HG03064 (cell line): ENCODE data around the gene DVL1.

Experiments
- ATAC-seq: cut with Tn5 transposase; IDR thresholded peaks from one replicate; pipeline ENCODE4 v1.9.1; 2021; ENCODE audit warnings: low read depth; ENCODE audit not compliant: unreplicated experiment

DVL1 gene

DNA sequence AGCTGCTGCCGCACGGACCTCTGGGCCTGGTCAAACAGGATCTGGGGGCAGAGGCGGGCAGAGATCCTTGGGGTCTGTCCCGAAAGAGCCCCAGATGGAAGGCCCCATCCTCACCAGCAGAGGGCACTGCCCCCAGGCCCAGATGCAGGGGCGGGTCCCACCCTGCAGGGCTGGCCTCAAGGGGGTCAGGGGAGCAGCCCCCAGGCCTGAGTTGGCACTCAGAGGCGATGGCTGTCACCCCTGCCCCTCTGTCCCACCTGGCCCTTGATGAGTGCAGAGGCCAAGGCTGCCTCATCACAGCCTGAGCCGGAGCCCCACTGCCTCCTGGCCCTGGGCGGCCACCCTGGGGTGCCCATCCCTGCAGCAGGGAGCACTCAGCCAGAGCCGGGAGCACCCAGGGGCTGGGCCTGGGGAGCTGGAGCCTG is 47.2 kb downstream of the DVL1 start:
- ATAC-seq: no peak

DNA sequence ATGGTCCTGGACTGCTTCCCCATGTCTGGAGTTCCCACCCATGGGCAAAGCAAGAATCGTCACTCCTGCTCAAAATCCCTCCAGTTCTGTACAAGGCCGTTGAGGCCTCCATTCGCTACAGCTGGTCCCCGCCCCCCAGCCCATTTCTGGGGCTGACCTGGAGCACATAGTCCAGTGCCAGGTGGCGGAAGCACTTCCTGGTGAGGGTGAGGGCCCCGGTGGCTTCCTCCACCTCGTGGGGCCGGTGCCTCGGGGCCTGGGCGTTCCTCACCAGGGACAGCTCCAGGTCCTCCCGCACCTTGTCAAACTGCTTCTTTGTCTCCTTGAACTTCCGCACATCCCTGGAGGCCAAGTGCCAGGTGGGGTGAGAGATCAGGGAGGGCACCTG is 48.9 kb downstream of the DVL1 start:
- ATAC-seq: no peak

DNA sequence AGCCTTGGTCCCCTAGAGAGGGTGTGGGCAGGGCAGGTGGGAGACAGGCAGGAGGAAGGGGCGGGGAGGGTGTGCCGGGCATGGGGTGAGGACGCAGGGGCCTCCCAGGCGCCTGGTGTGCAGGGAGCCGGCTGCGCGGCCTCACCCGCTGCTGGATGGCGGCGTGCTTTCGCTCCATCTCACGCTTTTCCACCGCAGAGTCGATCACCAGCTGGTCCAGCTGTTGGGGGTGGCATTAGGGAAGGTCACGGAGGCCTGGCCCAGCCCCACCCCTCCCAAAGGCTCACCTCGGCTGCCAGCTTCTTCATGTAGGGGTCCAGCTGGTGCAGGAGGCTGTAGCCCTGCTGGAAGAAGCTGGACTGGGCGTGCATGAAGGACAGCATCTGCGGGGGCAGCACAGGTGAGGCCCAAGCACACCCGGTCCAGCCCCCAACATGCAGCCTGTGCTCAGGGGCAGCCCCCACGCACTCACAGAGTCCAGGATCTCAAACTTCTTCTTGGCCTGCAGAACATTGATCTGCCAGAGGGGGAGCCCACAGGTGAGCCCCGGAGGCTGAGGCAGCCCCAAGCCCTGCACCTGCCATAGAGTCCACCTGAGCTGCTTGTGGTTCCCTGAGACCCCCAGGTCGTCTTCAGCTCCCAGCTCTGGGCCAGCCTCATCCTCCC is 49.4 kb downstream of the DVL1 start:
- no peak for ATAC-seq

DNA sequence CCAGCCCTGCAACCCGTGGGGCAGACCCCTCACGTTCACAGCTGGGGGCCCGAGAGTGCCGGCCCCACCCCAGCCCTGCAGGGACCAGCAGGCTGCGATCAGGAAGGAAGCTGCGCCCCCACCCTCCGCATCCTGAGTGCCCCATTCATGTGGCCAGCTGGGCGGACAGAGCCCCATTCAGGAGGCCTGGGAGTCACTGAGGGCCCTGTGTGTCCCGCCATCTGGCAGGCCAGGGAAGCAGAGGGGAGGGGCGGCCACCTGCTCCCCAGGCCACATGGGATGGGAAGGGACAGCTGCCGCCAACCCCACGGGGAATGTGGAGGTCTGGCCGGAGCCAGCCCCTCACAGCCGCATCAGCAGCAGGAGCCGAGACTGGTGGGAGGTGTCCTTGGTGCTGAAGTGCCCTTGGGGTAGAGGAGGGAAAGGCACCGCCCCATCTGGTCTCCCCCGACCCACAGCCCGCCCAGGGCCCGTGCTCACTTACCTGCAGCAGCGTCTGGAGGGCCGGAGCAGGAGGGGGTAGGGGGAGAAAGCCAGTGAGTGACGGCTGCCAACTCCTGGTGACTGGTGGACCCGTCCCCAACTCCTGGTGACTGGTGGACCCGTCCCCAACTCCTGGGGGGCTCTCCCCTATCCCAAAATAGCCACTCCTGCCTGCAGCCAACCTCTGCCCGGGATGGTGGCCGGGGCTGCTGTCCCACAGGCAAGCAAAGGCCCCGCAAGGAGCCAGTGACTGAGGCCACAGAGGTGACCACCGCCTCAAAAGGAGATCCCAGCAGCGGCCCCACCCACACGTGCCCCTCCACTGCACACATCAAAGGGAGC is 50.1 kb downstream of the DVL1 start:
- no peak for ATAC-seq

DNA sequence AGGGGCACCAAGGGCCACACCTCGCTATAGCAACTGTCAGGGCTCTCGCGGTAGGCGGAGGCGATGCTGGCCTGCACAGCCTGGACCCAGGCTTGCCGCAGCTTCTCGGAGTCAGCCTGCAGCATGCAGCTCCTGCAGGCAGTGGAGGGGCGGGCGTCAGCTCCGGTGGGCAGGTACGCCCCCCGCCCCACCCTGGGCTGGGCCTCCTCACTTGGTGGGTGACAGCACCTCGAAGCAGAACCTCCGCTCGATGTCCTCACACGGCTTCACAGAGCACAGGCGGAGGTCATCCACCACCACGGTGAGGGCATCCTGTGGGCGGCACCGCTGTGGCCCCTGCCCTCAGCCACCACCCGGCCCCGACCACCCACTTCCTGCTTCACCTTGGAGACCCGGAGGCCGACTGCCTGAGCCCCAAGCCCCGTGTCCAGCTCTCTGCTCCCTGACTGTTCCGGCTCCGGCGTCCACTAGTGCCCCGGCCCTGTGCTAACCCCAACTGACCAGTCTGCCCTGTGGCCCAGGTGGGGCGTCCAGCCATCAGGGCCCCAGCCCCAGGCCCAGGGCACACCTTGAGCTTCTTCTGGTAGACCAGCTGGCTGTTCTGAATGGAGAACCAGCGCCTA is 51.3 kb downstream of the DVL1 start:
- ATAC-seq: no peak

DNA sequence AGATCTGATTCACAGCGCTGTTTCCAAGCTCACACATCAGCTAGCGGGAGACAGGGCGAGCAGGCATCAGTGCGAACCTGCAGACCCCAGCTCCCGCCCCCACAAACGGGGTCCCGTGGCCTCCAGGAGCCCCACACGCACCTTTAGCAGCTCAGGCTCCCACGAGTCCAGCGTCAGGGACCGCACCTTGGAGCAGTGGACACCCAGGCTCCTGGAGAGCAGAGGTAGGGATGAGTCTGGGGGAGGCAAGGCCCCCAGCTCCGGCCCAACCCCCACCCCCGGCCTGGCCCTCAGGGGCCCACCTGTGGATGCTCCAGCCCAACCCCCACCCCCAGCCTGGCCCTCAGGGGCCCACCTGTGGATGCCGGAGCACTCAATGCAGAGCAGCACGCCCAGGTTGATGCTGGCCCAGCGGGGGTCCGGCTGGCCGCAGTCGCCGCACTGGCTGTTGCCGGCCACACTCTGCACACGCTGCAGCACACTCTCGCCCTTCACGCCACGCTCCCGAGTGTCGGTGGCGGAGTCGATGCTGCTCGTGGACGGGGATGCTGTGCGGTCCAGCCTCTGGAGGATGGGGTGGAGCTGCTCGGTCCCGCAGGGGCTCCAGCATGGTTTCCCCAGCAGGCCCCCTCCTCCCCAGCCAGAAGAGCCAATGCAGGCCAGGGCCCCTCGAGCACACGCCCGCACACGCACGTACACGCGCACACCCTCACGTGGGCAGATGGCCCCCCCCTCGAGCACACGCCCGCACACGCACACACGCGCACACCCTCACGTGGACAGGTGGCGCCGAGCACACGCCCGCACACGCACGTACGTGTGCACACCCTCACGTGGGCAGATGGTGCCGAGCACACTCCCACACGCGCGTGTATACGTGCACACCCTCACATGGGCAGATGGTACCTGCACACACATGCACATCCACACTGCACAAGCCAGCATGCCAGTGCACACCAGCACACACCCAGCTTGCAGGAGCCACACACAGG is 52.9 kb downstream of the DVL1 start:
- no peak for ATAC-seq

DNA sequence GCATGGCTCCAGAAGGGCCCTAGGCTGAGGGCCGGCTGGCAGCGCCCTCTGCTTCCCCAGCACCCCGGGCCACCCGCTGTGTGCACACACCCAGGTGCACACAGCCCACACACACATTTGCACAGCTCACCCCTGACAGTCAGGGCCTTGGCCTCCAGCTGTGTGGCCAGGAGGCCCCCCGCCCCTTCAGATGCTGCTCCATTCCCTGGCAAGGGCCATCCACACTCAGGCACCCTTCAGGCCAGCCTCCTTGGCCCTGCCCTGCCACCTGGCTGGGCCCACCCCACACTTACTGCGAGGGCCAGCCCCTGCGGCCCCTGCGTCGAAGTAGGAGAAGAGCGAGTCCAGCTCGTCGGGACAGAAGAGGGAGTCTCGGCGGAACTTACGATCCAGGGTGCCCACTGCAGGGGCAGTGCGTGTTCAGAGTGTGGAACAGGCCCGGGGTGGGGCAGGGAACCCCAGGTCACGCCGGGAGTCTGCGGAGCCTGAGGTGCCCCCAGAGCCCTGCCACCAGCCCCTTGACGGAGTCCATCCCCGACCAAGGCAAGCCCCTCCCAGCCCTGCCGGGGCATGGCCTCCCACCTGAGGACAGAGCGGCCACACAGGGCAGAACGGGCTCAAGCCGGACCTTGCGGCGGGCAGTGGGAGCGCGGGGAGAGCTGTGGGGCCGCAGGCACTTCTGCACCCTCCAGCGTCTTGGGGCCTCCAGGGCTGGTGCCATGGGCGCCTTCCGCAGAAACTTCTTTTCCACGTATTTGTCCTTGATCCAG is 53.9 kb downstream of the DVL1 start:
- no peak for ATAC-seq

DNA sequence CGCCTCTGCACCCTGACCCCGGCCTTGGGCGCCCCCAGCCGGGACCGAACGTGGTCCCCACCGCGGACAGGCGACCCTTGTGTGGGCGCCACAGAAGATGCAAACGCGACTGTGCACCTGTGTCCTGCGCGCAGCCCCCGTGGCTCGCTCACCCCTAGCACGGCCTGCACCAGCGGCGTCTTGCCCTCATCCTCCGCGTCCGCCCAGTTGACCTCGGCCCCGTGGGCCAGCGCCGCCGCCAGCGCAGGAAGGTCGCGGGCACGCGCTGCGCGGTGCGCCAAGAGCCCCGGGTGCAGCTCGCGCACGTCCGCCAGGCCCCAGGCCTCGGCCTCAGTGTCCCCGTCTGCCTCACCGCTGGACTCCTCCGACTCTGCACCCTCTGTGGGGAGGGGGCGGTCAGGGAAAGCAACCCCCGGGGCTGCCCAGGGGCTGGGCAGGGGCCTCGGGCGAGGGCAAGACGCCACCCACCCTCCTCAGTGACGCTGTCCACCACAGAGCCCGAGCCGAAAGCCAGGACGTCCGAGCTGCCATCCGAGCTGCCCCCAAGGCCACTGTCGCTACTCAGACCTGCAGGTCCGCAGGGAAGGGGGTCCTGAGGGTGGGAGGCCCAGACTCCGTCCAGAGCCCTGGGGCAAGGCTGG is 54.8 kb downstream of the DVL1 start:
- ATAC-seq: no peak

DNA sequence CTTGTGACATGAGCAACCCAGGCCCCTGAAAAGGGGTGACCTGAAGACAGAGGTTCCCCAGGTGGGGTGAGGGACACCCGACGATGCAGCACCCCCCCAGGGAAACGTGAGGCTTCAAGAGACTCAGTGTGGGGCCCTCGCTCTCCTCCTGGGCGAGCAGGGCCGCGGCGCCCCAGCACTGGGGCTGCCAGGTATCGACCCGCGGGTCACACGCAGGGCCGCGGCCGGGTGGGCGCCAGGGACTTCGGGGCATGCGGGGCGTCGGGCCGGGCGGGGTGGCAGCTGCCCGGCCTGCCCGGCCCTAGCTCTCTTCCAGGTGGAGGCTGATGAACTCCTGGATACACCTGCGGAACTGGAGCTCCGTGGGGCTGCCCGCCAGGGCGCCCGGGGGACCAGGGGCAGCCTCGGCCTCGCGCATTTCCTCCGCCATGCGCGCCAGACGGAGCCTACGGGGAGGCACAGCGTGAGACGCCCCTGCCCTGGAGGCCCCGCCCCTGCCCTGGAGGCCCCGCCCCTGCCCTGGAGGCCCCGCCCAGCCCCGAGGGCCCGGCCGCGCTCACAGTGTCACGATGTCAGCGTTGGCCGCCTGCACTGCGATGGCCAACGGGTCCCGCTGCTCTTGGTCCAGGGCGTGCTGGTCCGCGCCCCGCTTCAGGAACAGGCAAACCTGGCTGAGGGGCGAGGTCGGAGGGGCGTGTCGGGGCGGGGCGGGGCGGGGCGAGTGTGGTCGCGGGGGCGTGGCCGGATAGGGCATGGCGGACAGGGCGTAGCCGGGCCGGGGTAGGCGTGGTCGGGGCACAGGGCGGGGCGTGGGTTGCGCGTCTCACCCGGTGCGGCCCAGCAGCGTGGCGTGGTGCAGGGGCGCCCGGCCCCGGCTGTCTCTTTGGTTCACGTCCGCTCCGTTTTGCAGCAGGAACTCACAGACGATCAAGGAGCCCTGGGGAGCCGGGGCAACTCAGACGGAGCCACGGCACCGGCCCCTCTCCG is 55.7 kb downstream of the DVL1 start:
- no peak for ATAC-seq

DNA sequence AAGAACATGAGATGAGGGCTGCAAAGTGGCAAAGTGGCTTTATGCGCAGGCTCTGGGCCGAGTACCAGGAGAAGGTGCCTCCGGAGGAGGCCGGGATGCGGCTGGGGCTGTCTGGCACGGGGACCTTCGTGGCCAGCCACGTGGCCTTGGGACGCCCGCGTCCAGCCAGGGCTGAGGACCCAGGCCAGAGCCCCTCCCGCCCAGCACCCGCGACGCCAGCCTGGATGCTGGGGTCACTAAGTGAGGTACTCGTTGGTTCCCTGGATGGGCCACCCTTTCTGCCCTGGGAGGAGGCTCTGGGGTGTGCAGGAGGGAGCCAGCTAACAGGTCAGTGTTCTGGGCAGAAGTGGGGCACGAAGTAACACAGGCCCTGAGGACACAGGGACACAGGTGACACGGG is 56.4 kb downstream of the DVL1 start:
- no peak for ATAC-seq

DNA sequence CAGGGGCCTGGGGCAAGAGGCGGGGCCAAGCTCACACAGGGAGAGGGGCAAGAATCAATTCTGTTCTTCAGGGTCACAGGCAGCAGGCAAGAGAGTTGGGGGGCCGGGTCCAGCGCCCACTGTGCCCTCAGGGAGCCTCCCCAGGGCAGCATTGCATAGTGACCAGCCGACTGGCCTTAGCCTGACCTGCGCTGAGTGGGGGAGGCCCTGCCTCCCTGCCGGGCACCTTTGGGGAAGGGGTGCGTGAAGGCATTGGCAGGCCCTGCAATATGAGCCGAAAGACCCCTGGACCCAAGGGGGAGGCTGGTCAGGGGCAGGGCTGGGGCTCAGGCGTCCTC is 56.8 kb downstream of the DVL1 start:
- no peak for ATAC-seq

DNA sequence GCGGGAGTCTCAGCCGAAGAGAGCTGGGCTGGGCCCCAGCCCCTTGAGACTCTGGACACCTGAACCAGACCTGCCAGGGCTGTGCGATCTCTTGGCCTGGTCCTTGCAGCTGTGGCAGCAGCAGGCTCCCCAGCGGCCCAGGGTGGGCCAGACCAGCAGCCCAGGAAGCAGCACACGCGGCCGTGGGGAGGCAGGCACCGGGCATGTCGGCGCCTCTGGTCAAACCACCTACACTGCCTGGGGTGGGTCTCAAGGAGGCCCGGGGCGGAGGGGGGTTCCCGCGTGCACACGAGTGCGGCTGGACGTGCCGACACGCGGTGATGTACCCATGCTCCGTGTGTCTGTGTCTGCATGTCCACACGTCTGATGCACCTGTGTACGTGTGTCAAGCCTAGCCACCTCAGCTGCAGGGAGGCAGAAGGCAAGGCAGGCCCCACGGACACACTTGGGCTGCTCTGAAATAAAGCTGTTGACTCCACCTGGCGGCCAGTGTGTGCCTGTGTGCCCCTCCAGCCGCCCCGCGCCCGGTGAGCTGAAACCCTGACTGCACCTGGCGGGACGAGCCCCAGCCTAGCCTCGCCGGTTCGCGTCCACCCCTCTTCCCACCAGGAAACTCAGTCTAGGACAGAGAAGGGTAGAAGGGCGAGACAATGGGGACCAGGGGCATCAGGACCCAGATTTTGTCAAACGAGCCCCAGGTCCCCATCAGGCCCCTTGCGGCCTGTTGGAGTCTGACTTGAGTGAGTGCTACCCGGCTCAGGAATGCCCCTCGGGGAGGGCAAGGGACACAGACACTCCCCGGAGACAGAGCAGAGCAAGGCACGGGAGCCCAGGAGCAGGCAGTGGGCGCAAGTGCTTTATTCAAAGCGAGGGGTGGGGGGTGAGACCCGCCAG is 57.4 kb downstream of the DVL1 start:
- no peak for ATAC-seq

DNA sequence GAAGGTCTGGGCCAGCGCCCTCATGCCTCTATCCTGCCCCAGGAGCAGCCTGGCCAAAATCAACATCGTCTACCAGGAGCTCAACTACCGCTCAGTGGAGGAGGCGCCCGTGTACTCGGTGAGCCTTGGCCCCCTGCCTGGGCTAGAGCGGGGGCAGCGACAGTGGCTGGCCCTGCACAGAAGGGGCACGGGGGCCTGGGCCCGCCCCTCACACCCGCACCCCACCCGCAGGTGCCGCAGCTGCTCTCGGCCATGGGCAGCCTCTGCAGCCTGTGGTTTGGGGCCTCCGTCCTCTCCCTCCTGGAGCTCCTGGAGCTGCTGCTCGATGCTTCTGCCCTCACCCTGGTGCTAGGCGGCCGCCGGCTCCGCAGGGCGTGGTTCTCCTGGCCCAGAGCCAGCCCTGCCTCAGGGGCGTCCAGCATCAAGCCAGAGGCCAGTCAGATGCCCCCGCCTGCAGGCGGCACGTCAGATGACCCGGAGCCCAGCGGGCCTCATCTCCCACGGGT is 58.1 kb downstream of the DVL1 start:
- no peak for ATAC-seq

DNA sequence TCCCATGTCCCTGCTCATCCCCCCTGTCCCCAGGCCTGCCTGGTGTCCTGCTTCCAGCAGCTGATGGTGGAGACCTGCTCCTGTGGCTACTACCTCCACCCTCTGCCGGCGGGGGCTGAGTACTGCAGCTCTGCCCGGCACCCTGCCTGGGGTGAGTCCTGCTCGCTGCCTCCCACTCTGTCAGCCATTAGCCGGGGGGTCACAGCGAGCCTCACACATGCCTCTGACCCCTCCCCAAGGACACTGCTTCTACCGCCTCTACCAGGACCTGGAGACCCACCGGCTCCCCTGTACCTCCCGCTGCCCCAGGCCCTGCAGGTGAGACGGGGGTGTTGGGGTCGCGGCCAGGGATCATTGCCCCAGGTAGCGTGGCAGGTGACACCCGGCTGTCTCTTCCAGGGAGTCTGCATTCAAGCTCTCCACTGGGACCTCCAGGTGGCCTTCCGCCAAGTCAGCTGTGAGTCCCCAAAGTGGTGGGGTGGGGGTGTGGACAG is 58.9 kb downstream of the DVL1 start:
- ATAC-seq: no peak

DNA sequence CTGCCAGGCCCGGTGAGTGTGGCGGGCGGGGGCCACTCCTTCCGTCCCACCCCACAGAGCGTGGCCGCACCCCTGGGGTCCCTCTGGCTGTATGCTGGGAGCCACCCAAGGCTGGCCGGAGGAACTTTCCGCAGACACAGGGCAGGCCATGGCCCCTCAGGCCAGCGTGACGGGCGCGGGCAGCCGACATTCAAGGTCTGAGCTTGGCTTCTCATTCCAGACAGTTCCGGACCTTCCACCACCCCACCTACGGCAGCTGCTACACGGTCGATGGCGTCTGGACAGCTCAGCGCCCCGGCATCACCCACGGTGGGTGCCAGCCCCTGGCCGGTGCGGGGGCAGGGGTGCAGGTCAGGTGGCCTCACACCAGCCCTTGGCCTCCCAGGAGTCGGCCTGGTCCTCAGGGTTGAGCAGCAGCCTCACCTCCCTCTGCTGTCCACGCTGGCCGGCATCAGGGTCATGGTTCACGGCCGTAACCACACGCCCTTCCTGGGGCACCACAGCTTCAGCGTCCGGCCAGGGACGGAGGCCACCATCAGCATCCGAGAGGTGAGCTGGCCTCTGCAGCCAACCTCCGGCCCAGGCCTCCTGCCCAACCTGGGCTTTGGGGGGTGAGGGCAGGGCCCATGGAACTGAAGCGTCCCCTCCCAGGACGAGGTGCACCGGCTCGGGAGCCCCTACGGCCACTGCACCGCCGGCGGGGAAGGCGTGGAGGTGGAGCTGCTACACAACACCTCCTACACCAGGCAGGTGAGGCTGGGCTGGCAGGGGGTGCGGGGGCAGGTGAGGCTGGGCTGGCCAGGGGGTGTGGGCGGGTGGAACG is 61.7 kb downstream of the DVL1 start:
- no peak for ATAC-seq
